K562 (cell line): Measurements from ENCODE around the gene COG4. TPM values are rescaled to one million over a fixed set of nuclear protein-coding genes. Genes with fewer than 3 reads are reported as not detected.

Experiments
- ATAC-seq: fragments of 200-7000 bp; cut with Tn5 transposase; 3 replicates; pipeline ENCODE4 v1.9.1; 2020; ENCODE audit warnings: moderate library complexity
- BruUV-seq: library from RNA; stranded (reverse); fragments of 400-500 nt; replicated peaks from 2 replicates; lab custom pipeline; 2021; lab: Mats Ljungman, UMichigan
- CTCF ChIA-PET: fragments of 300-600 bp; formaldehyde crosslinking; extraction: SDS; loops from one replicate; lab custom pipeline; 2021; ENCODE audit warnings: low intra/inter-chr PET ratio; lab: Yijun Ruan, JAX
- POLR2A ChIA-PET: fragments of 300-600, 350-650 bp; sonication (Branson Sonifier 250); formaldehyde crosslinking; extraction: SDS; loops from one replicate; lab custom pipeline; 2021; ENCODE audit warnings: antibody characterized with exemption, inconsistent platforms; lab: Yijun Ruan, JAX
- DNase-seq, 4 experiments: peaks; one replicate each; pipeline versions ENCODE4 v3.0.0 to v3.0.0-alpha.2; 2011 to 2018; ENCODE audit warnings: low spot score in 3 of 4, mixed read lengths in 3 of 4; ENCODE audit errors: extremely low read depth in 1 of 4
- FAIRE-seq: peaks from 2 replicates; lab custom pipeline; 2011; peaks lifted over from hg19 to GRCh38; lab: Jason Lieb, UNC
- H2AFZ ChIP-seq: 2 replicates; pipeline ENCODE4 v1.6.0; 2011; ENCODE audit warnings: low read depth, low read length, control low read depth, inconsistent platforms
- H3K27ac ChIP-seq: fragments of 200-600 bp; 3 replicates; pipeline ENCODE4 v1.8.0; 2011; ENCODE audit warnings: low read depth, mild to moderate bottlenecking, control low read depth, inconsistent platforms, low read length, moderate library complexity, mixed read lengths; ENCODE audit errors: extremely low read depth
- H3K27me3 ChIP-seq, 2 experiments: fragments of 300-600 bp in 1 of 2; 2 replicates in 1 of 2; 3 replicates in 1 of 2; pipeline versions ENCODE4 v1.6.0 to v1.8.0; 2011; ENCODE audit warnings: inconsistent platforms in 2 of 2, low read length in 2 of 2, mild to moderate bottlenecking in 1 of 2, mixed read lengths in 1 of 2, moderate library complexity in 1 of 2; ENCODE audit not compliant: control insufficient read depth in 2 of 2, insufficient read depth in 2 of 2
- H3K36me3 ChIP-seq: fragments of 300-600 bp; 3 replicates; pipeline ENCODE4 v1.8.0; 2011; ENCODE audit warnings: mild to moderate bottlenecking, low read length, inconsistent platforms; ENCODE audit not compliant: control insufficient read depth, insufficient read depth
- H3K4me1 ChIP-seq, 2 experiments: fragments of 200-600 bp in 1 of 2; replicated peaks in 1 of 2; 2 replicates in 1 of 2; 3 replicates in 1 of 2; pipeline versions ENCODE4 v1.5.1 to v1.8.0; 2011; ENCODE audit warnings: inconsistent platforms in 2 of 2, low read length in 2 of 2, mild to moderate bottlenecking in 1 of 2, mixed read lengths in 1 of 2, moderate library complexity in 1 of 2; ENCODE audit not compliant: control insufficient read depth in 2 of 2, insufficient read depth in 2 of 2
- H3K4me2 ChIP-seq: 2 replicates; pipeline ENCODE4 v1.6.1; 2011; ENCODE audit warnings: low read length, control low read depth, inconsistent platforms, mixed read lengths; ENCODE audit not compliant: insufficient read depth
- H3K4me3 ChIP-seq: fragments of 200-600 bp; sonication (generic), shearing (Covaris generic); 2 replicates; pipeline ENCODE4 v1.5.1; 2016; ENCODE audit warnings: control low read depth, inconsistent platforms
- H3K79me2 ChIP-seq: fragments of 200-600 bp; 3 replicates; pipeline ENCODE4 v1.8.0; 2011; ENCODE audit warnings: low read length, inconsistent platforms; ENCODE audit not compliant: control insufficient read depth, insufficient read depth
- H3K9ac ChIP-seq, 2 experiments: 2 replicates each; pipeline versions ENCODE4 v1.6.0 to v1.6.1; 2011; ENCODE audit warnings: low read depth in 2 of 2, low read length in 2 of 2, control low read depth in 1 of 2, inconsistent platforms in 1 of 2, mild to moderate bottlenecking in 1 of 2, mixed read lengths in 1 of 2; ENCODE audit not compliant: insufficient read depth in 1 of 2
- H3K9me1 ChIP-seq: one replicate; pipeline ENCODE4 v1.6.0; 2011; ENCODE audit warnings: inconsistent platforms, mild to moderate bottlenecking, low read length, moderate library complexity; ENCODE audit not compliant: control insufficient read depth, insufficient read depth
- H3K9me3 ChIP-seq: replicated peaks from 2 replicates; pipeline ENCODE4 v1.5.1; 2011; ENCODE audit warnings: low read depth, low read length, inconsistent platforms; ENCODE audit not compliant: control insufficient read depth, insufficient read depth
- H4K20me1 ChIP-seq: replicated peaks from 2 replicates; pipeline ENCODE4 v1.6.1; 2011; ENCODE audit warnings: low read length, inconsistent platforms, mixed read lengths; ENCODE audit not compliant: control insufficient read depth, insufficient read depth
- C11orf30 ChIP-seq: fragments of 450-650 bp; IDR thresholded peaks from 2 replicates; pipeline ENCODE4 v1.6.1; 2016; ENCODE audit warnings: low read depth, mild to moderate bottlenecking
- GTF2A2 ChIP-seq: IDR thresholded peaks from 2 replicates; pipeline ENCODE4 v1.6.1; 2016; ENCODE audit warnings: mild to moderate bottlenecking, missing genetic modification characterization, missing compliant biosample characterization
- ID3 ChIP-seq, 2 experiments: fragments of 250-450 bp in 1 of 2; fragments of 450-650 bp in 1 of 2; sonication (Bioruptor Pico) in 1 of 2; IDR thresholded peaks; 2 replicates each; pipeline versions ENCODE4 v1.6.1 to v1.8.0; 2016 to 2021; ENCODE audit warnings: mild to moderate bottlenecking in 2 of 2, moderate library complexity in 2 of 2, missing compliant biosample characterization in 1 of 2, missing genetic modification characterization in 1 of 2
- NFIC ChIP-seq: fragments of 450-650 bp; IDR thresholded peaks from 2 replicates; pipeline ENCODE4 v1.6.1; 2017; ENCODE audit warnings: mild to moderate bottlenecking, inconsistent platforms
- NFYB ChIP-seq: IDR thresholded peaks from 2 replicates; pipeline ENCODE4 v1.6.1; 2011; ENCODE audit warnings: mild to moderate bottlenecking, moderate library complexity; ENCODE audit not compliant: insufficient read length; ENCODE audit errors: extremely low read depth
- ZFP30 ChIP-seq: fragments of 250-450 bp; sonication (Bioruptor Pico); IDR thresholded peaks from 2 replicates; pipeline ENCODE4 v1.8.0; 2022; ENCODE audit warnings: moderate library complexity, mild to moderate bottlenecking, inconsistent platforms, borderline replicate concordance
- ZNF175 ChIP-seq: fragments of 200-800 bp; sonication (Bioruptor generic); IDR thresholded peaks from 2 replicates; pipeline ENCODE4 v1.6.1; 2016; ENCODE audit warnings: low read depth, mild to moderate bottlenecking, missing genetic modification characterization, missing compliant biosample characterization
- ZNF318 ChIP-seq, 2 experiments: fragments of 450-650 bp; IDR thresholded peaks; 2 replicates each; pipeline ENCODE4 v1.6.1; 2016; ENCODE audit warnings: mild to moderate bottlenecking in 2 of 2, borderline replicate concordance in 1 of 2, low read depth in 1 of 2, moderate library complexity in 1 of 2
- WGBS: fragments of 100-300 bp; shearing (Covaris generic); methylation state at CpG from one replicate; pipeline ENCODE4 v1.1.6; 2016; ENCODE audit warnings: low coverage, mixed read lengths; ENCODE audit not compliant: insufficient coverage; ENCODE audit errors: missing lambda C conversion rate; 5-methylcytosine and 5-hydroxymethylcytosine counted together
- in situ Hi-C: fragments of 300-500 bp; cut with MboI; formaldehyde crosslinking; loops from 4 replicates; pipeline ENCODE4 v1.15.0; 2018; ENCODE audit warnings: inconsistent platforms, mixed read lengths
- intact Hi-C: fragments of 100-400 bp; cut with micrococcal nuclease; formaldehyde crosslinking; loops from 2 replicates; pipeline ENCODE4 v1.14.2; 2022
- polyA plus RNA-seq, 8 experiments: library from polyadenylated mRNA; depleted of rRNA in 4 of 8; stranded (reverse) in 5 of 8; unstranded in 3 of 8; fragments of >200 nt; fragmentation: Nextera tagmentation in 2 of 8; fragmentation: Illumina TruSeq in 1 of 8; extraction: Ambion mirVana in 2 of 8; extraction: Trizol in 1 of 8; gene quantifications; 2 replicates each; pipeline versions ENCODE4 v1.2.1 to v1.2.3, GENCODE V29; 2011 to 2014; ENCODE audit warnings: inconsistent platforms in 1 of 8, missing spikeins in 1 of 8
- total RNA-seq, 7 experiments: library from RNA; depleted of rRNA in 6 of 7; stranded (reverse); fragments of >200 nt in 6 of 7; fragmentation: Illumina TruSeq in 2 of 7; extraction: Trizol in 2 of 7; gene quantifications; 2 replicates each; pipeline versions ENCODE4 v1.2.1 to v1.2.3, GENCODE V29; 2011 to 2021; ENCODE audit warnings: low replicate concordance in 1 of 7

Gene COG4
- total and polyA plus RNA-seq, 9 of the 15 experiments (the other 6 are each of a cell fraction or from before 2014, with no cell fraction given), result 13.7 to 73.9 (median 44.2) TPM

- TF ChIP-seq C11orf30, result no peak
- peak; percentile 89 for TF ChIP-seq NFIC
Measured at GRCh38 chr16:70527315-70527996, 4.1 kb upstream of the COG4 start (continued).

- no peaks in the 10 kb centered on the region for H3K9me1 ChIP-seq
- H3K4me3 ChIP-seq, result peak overlapping the region; percentile 75
- no TSS peak for BruUV-seq
- FAIRE-seq (no peak), DNase-seq (peak in 1 of 4 experiments; percentile 19), ATAC-seq (no peak)
- H3K27ac ChIP-seq, result peak overlapping the region; percentile 51; the same call in 2 of the 3 replicates
- peak overlapping the region; percentile 80 to 90; a peak in 3 of 4 replicates for H3K9ac ChIP-seq
- no peak overlapping the region for H2AFZ ChIP-seq
- peaks cover 60% of the 10 kb centered on the region for H3K36me3 ChIP-seq
- 15% methylated on average over 6 of the region's 6 CpGs for WGBS
- intact Hi-C loops, result loop anchor here (10.0 kb wide), 2 partner anchors 128 to 242 kb away; partner anchors contain the start of gene AARS1
- no peaks in the 10 kb centered on the region for H3K9me3 ChIP-seq
- no peaks in the 10 kb centered on the region for H3K27me3 ChIP-seq
- peak overlapping the region; percentile 89 for H3K4me2 ChIP-seq
- peaks cover 94% of the 10 kb centered on the region for H3K79me2 ChIP-seq
- in situ Hi-C loops, result no loop called here
- POLR2A ChIA-PET, result interaction anchor here (0.9 to 3.1 kb wide), 4 partner anchors 9 to 180 kb away, joined by 3 to 14 read pairs (median 6); partner anchors contain the start of gene DDX19A
- peaks cover 36% of the 10 kb centered on the region for H4K20me1 ChIP-seq
- CTCF ChIA-PET, result no interaction called here
- H3K4me1 ChIP-seq, result peaks cover 2 to 13% of the 10 kb centered on the region in 2 experiments; a peak in 4 of 5 replicates
- TF ChIP-seq ID3 (CRISPR knock-in tag; IDR thresholded peaks at IDR 0.05) (no peak), ID3 (tag; IDR thresholded peaks at IDR 0.05) (no peak), GTF2A2 (no peak), ZFP30 (CRISPR knock-in tag) (no peak), NFYB (no peak), ZNF175 (CRISPR knock-in tag) (no peak), ZNF318 (IDR thresholded peaks at IDR 0.05; ENCODE audit: borderline replicate concordance in 1 of 2, low read depth in 1 of 2) (no peak)
Measured at GRCh38 chr16:70526403-70526802, 3.0 kb upstream of the COG4 start.
